ENCODE data around the gene CD274. TPM values are rescaled to one million over a fixed set of nuclear protein-coding genes. Genes with fewer than 3 reads are reported as not detected.
"Not testable (repeated sequence)": the region's sequence is repeated elsewhere in the genome, so short reads cannot be mapped to it uniquely, and the experiment has no call there.

Gene CD274
- polyA plus RNA-seq, 2 donors = 0.62 to 0.98 TPM

DNA sequence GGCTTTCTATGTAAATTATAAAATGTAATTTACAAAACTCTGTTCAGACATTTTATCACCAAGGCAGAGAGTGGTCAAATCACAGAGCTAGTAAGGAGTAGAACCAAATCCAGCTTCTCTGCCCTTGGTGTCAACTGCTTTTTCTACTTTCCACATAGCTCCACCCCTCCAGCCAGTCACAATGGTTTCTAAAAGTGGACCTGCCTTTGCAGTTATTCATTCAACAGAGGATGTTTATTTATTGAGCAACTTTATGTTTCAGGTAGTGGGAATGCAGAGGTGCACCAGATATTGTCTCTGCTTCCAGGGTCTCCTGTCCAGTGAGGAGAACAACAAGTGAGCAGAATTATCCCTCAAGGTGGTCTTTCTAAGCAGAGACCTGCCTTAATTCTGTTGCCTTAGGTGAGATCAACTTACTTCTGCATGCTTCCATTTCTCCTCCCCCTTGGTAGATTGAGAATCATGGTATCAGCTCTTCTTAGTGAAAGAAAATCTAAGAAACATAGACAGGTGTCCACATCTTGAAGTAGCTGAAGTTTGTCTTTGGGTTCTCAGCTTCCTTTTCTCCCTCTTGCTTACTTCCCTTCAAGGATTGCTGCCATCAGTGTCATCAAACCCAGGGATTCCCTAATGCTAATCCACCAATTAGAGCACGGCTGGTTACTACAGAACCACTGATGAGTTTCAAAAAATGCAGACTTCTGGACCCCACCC is 42.8 kb downstream of the CD274 start:
- 59 to 94% methylated on average over 1 of the region's 1 CpG for WGBS, 2 donors
- H3K36me3 ChIP-seq (ENCODE audit: control insufficient read depth in 2 of 2, insufficient read depth in 2 of 2, low read length in 1 of 2) = no peaks in the 10 kb centered on the region
- peaks cover 0 to 5% of the 10 kb centered on the region in 2 donors for H3K4me1 ChIP-seq (ENCODE audit: control insufficient read depth in 2 of 2, insufficient read depth in 2 of 2, low read length in 1 of 2)
- H3K27ac ChIP-seq (ENCODE audit: low read depth in 2 of 2, low read length in 1 of 2) = no peak overlapping the region
- no peaks in the 10 kb centered on the region for H3K27me3 ChIP-seq (ENCODE audit: control insufficient read depth in 1 of 2, insufficient read depth in 2 of 2, low read length in 2 of 2)
- H3K4me3 ChIP-seq (ENCODE audit: low read depth in 1 of 2, low read length in 2 of 2) = no peak overlapping the region
- no peaks in the 10 kb centered on the region for H3K9me3 ChIP-seq (ENCODE audit: control insufficient read depth in 2 of 2, insufficient read depth in 1 of 2, low read depth in 1 of 2, low read length in 1 of 2)

DNA sequence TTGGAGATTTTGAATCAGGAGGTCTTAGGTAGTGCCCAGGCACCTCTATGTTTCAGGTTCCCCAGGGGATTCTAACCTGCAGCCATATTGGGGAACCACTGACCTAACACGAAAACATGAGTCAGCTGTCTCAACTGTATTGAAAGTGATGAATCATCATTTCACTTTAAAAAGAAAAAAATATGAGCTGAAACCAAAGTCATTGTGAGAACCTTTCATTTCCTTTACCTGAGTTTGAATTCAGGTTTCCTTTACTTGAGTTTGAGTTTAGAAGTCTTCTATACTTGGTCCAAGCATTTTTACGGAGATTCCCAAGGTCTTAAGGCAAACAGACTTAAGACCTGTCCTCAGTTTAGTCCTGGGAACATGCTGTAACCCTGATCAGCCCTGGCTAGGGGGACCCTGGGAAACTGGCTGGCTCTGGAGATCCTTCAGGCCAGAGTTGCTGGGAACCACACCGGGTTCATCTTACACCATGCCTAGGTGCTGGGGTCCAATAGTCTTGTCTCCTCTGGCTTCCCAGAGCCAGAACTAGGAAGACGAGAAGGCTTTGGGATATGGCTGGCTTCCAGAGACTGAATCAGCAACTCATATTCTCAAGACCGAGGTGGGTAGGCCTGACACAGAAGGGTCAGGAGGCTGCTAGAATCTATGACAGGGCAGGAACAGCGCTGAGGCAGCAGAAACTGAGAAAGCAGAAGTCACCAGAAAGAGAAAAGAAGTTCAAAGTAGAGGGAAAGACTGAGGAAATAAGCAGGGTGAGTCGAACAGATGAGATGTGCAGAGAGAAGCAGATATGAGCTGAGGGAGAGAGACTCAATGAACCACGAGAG is 43.6 kb downstream of the CD274 start:
- peaks cover 0 to 5% of the 10 kb centered on the region in 2 donors for H3K4me1 ChIP-seq (ENCODE audit: control insufficient read depth in 2 of 2, insufficient read depth in 2 of 2, low read length in 1 of 2)
- H3K9me3 ChIP-seq (ENCODE audit: control insufficient read depth in 2 of 2, insufficient read depth in 1 of 2, low read depth in 1 of 2, low read length in 1 of 2) = no peaks in the 10 kb centered on the region
- H3K36me3 ChIP-seq (ENCODE audit: control insufficient read depth in 2 of 2, insufficient read depth in 2 of 2, low read length in 1 of 2) = no peaks in the 10 kb centered on the region
- no peak overlapping the region for H3K4me3 ChIP-seq (ENCODE audit: low read depth in 1 of 2, low read length in 2 of 2)
- no peaks in the 10 kb centered on the region for H3K27me3 ChIP-seq (ENCODE audit: control insufficient read depth in 1 of 2, insufficient read depth in 2 of 2, low read length in 2 of 2)
- peak overlapping the region; percentile 8 to 51 for H3K27ac ChIP-seq (ENCODE audit: low read depth in 2 of 2, low read length in 1 of 2)
- WGBS, 2 donors = 65 to 71% methylated on average over 8 of the region's 8 CpGs

DNA sequence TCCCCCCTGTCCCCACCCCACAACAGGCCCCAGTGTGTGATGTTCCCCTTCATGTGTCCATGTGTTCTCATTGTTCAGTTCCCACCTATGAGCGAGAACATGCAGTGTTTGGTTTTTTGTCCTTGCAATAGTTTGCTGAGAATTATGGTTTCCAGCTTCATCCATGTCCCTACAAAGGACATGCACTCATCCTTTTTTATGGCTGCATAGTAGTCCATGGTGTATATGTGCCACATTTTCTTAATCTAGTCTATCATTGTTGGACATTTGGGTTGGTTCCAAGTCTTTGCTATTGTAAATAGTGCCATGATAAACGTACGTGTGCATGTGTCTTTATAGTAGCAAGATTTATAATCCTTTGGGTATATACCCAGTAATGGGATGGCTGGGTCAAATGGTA is 44.4 kb downstream of the CD274 start:
- H3K27ac ChIP-seq (ENCODE audit: low read depth in 2 of 2, low read length in 1 of 2); H3K27me3 ChIP-seq (ENCODE audit: control insufficient read depth in 1 of 2, insufficient read depth in 2 of 2, low read length in 2 of 2); H3K4me1 ChIP-seq (ENCODE audit: control insufficient read depth in 2 of 2, insufficient read depth in 2 of 2, low read length in 1 of 2); H3K4me3 ChIP-seq (ENCODE audit: low read depth in 1 of 2, low read length in 2 of 2); H3K9me3 ChIP-seq (ENCODE audit: control insufficient read depth in 2 of 2, insufficient read depth in 1 of 2, low read depth in 1 of 2, low read length in 1 of 2); H3K36me3 ChIP-seq (ENCODE audit: control insufficient read depth in 2 of 2, insufficient read depth in 2 of 2, low read length in 1 of 2): not testable (repeated sequence)
- WGBS, 2 donors = 81 to 82% methylated on average over 3 of the region's 3 CpGs

DNA sequence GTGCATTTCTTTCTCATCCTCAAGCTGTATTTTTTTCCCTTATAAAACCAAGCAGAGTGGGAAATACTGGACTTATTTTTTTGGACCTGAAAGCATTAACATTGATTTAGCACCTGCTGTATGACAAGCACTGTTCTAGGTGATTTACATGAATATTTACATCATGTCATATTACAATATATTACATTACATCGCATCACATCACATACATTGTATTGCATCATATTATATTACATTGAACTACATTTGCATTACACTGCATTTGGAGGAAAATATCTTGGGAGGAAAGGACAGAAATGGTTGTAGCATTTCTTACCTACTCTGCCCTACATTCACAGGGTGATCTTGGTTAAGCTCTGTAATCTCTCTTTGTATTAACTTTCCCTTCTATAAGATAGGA is 48.8 kb downstream of the CD274 start:
- no peak overlapping the region for H3K27ac ChIP-seq (ENCODE audit: low read depth in 2 of 2, low read length in 1 of 2)
- H3K4me1 ChIP-seq (ENCODE audit: control insufficient read depth in 2 of 2, insufficient read depth in 2 of 2, low read length in 1 of 2) = peaks cover 2 to 5% of the 10 kb centered on the region in 2 donors
- no peaks in the 10 kb centered on the region for H3K27me3 ChIP-seq (ENCODE audit: control insufficient read depth in 1 of 2, insufficient read depth in 2 of 2, low read length in 2 of 2)
- H3K36me3 ChIP-seq (ENCODE audit: control insufficient read depth in 2 of 2, insufficient read depth in 2 of 2, low read length in 1 of 2) = no peaks in the 10 kb centered on the region
- no peaks in the 10 kb centered on the region for H3K9me3 ChIP-seq (ENCODE audit: control insufficient read depth in 2 of 2, insufficient read depth in 1 of 2, low read depth in 1 of 2, low read length in 1 of 2)
- H3K4me3 ChIP-seq (ENCODE audit: low read depth in 1 of 2, low read length in 2 of 2) = no peak overlapping the region
- 97 to 100% methylated on average over 1 of the region's 1 CpG for whole genome bisulfite sequencing, 2 donors

DNA sequence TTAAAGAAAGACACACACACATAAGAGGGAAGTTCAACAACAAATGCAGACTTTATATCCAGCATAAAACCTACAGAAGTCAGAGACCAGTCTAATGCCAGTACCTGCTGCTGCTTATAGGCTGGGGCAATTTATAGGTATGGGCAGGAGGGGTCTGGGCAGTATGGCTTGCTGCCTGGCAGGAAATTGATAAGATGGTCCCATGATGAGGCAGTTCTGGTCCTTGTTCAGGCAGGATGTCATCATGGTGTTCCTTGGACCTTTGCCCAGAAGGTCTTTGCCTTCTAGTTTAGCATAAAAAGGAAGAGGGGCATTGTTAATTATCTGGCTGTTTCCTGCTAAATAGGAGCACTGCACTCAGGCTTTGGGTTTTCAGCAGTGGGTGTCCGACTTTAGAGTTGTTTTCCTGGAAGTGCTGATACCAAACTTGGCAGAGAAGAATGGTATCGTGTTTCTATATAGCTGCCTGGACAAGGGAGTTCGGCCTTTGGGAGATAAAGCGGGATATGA is 49.6 kb downstream of the CD274 start:
- H3K27me3 ChIP-seq (ENCODE audit: control insufficient read depth in 1 of 2, insufficient read depth in 2 of 2, low read length in 2 of 2) = no peaks in the 10 kb centered on the region
- no peak overlapping the region for H3K4me3 ChIP-seq (ENCODE audit: low read depth in 1 of 2, low read length in 2 of 2)
- 76 to 79% methylated on average over 4 of the region's 4 CpGs for WGBS, 2 donors
- peaks cover 2 to 4% of the 10 kb centered on the region in 2 donors for H3K4me1 ChIP-seq (ENCODE audit: control insufficient read depth in 2 of 2, insufficient read depth in 2 of 2, low read length in 1 of 2)
- H3K27ac ChIP-seq (ENCODE audit: low read depth in 2 of 2, low read length in 1 of 2) = no peak overlapping the region
- H3K9me3 ChIP-seq (ENCODE audit: control insufficient read depth in 2 of 2, insufficient read depth in 1 of 2, low read depth in 1 of 2, low read length in 1 of 2) = no peaks in the 10 kb centered on the region
- H3K36me3 ChIP-seq (ENCODE audit: control insufficient read depth in 2 of 2, insufficient read depth in 2 of 2, low read length in 1 of 2) = no peaks in the 10 kb centered on the region

DNA sequence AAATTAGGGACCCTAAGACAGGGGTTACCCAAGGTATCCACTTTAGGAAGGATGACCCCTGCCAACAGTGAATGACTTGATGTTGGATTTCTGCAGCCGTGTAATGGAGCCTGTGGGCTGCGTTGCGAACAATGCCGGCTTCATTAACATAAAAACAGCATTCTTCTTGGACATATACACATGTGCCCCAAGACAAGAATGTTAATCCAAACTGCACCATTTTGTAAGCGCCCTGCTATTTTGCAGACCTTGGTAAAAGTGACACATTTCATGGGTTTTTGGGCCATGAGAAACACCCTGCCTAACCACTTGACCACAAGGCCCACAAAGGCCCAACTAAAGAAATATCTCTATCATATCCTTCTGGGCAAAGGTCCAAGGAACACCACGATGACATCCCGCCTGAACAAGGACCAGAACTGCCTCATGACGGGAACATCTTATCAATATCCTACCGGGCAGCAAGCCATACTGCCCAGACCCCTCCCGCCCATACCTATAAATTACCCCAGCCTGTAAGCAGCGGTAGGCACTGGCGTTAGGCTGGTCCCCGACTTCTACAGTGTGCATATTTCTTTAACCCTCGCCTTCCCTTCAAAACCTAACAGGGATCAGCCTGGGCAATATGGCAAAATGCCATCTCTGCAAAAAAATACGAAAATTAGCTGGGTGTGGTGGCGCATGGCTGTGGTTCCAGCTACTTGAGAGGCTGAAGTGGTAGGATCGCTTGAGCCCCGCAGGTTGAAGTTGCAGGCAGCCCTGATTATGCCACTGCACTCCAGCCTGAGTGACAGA is 50.3 kb downstream of the CD274 start:
- Histone ChIP-seq H3K9me3 (ENCODE audit: control insufficient read depth in 2 of 2, insufficient read depth in 1 of 2, low read depth in 1 of 2, low read length in 1 of 2) (no peaks in the 10 kb centered on the region), H3K36me3 (ENCODE audit: control insufficient read depth in 2 of 2, insufficient read depth in 2 of 2, low read length in 1 of 2) (no peaks in the 10 kb centered on the region), H3K4me1 (ENCODE audit: control insufficient read depth in 2 of 2, insufficient read depth in 2 of 2, low read length in 1 of 2) (peaks cover 2 to 4% of the 10 kb centered on the region in 2 donors), H3K27me3 (ENCODE audit: control insufficient read depth in 1 of 2, insufficient read depth in 2 of 2, low read length in 2 of 2) (no peaks in the 10 kb centered on the region), H3K27ac (ENCODE audit: low read depth in 2 of 2, low read length in 1 of 2) (no peak overlapping the region), H3K4me3 (ENCODE audit: low read depth in 1 of 2, low read length in 2 of 2) (no peak overlapping the region)
- WGBS, 2 donors = 72 to 74% methylated on average over 18 of the region's 18 CpGs

DNA sequence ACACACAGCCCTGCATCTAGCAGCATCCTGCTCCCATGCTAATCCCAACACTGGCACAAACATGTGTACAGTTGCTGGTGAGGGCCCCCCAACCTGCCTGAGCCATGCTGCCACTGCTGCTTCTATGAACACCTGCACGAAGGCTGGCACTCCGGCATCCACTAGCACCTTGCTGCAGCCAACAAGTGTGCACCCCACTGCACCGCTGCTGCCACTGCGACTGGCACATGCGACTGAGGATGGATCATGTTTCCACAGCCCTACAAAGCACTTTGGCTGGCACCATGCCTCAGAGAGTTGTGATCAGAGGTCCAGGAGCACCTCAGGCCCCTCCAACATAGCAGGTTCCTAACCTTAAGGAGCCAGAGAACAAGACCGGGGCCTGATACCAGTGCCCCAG is 52.2 kb downstream of the CD274 start:
- no peak overlapping the region for H3K4me3 ChIP-seq (ENCODE audit: low read depth in 1 of 2, low read length in 2 of 2)
- H3K27me3 ChIP-seq (ENCODE audit: control insufficient read depth in 1 of 2, insufficient read depth in 2 of 2, low read length in 2 of 2) = no peaks in the 10 kb centered on the region
- H3K9me3 ChIP-seq (ENCODE audit: control insufficient read depth in 2 of 2, insufficient read depth in 1 of 2, low read depth in 1 of 2, low read length in 1 of 2) = no peaks in the 10 kb centered on the region
- H3K4me1 ChIP-seq (ENCODE audit: control insufficient read depth in 2 of 2, insufficient read depth in 2 of 2, low read length in 1 of 2) = peaks cover 2 to 4% of the 10 kb centered on the region in 2 donors
- WGBS, 2 donors = 89 to 96% methylated on average over 6 of the region's 6 CpGs
- H3K36me3 ChIP-seq (ENCODE audit: control insufficient read depth in 2 of 2, insufficient read depth in 2 of 2, low read length in 1 of 2) = no peaks in the 10 kb centered on the region
- H3K27ac ChIP-seq (ENCODE audit: low read depth in 2 of 2, low read length in 1 of 2) = no peak overlapping the region

DNA sequence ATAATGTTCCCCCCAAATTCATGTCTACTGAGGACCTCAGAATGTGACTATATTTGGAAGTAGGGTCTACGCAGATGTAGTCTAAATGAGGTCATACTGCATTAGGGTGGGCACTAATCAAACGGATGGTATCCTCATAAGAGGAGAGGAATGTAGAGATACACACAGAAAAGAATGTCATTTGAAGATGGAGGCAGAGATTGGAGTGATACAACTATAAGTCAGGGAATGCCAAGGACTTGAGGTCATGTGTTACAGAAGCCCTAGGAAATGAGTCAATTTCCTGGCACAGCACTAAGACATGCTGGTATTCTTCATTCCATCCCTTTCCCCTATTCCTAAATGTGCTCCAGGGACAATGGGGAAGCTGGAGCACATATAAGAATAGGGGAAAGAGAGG is 59.2 kb downstream of the CD274 start:
- Histone ChIP-seq H3K36me3 (ENCODE audit: control insufficient read depth in 2 of 2, insufficient read depth in 2 of 2, low read length in 1 of 2) (no peaks in the 10 kb centered on the region), H3K4me1 (ENCODE audit: control insufficient read depth in 2 of 2, insufficient read depth in 2 of 2, low read length in 1 of 2) (no peaks in the 10 kb centered on the region), H3K27me3 (ENCODE audit: control insufficient read depth in 1 of 2, insufficient read depth in 2 of 2, low read length in 2 of 2) (no peaks in the 10 kb centered on the region), H3K27ac (ENCODE audit: low read depth in 2 of 2, low read length in 1 of 2) (no peak overlapping the region), H3K9me3 (ENCODE audit: control insufficient read depth in 2 of 2, insufficient read depth in 1 of 2, low read depth in 1 of 2, low read length in 1 of 2) (no peaks in the 10 kb centered on the region), H3K4me3 (ENCODE audit: low read depth in 1 of 2, low read length in 2 of 2) (no peak overlapping the region)
- 64 to 77% methylated on average over 2 of the region's 2 CpGs for WGBS, 2 donors

DNA sequence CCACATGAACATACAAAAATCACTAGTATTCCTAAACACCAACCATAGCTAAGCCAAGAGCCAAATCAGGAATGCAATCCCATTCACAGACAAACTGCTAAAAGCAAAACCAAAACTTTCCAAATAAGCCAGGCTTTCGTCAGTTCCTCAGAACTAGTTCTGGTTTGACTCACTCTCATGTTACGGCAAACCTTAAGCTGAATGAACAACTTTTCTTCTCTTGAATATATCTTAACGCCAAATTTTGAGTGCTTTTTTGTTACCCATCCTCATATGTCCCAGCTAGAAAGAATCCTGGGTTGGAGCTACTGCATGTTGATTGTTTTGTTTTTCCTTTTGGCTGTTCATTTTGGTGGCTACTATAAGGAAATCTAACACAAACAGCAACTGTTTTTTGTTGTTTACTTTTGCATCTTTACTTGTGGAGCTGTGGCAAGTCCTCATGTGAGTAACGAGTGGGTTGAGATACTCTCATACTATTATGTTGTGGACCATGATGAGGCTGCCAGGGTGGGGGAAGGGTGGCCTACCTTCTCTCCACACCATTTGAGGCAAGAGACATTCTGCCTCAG is 60.1 kb downstream of the CD274 start, which contains the start of gene PDCD1LG2:
PDCD1LG2 (plus strand) TSS at position 172 of the 572 bp plus-strand sequence. CDS start 12,016 bp downstream, outside the sequence.
- Histone ChIP-seq H3K4me1 (ENCODE audit: control insufficient read depth in 2 of 2, insufficient read depth in 2 of 2, low read length in 1 of 2) (no peaks in the 10 kb centered on the region), H3K36me3 (ENCODE audit: control insufficient read depth in 2 of 2, insufficient read depth in 2 of 2, low read length in 1 of 2) (no peaks in the 10 kb centered on the region), H3K27me3 (ENCODE audit: control insufficient read depth in 1 of 2, insufficient read depth in 2 of 2, low read length in 2 of 2) (no peaks in the 10 kb centered on the region), H3K4me3 (ENCODE audit: low read depth in 1 of 2, low read length in 2 of 2) (peak within 1 kb of the TSS in 1 of 2 donors; percentile 28), H3K27ac (ENCODE audit: low read depth in 2 of 2, low read length in 1 of 2) (peak within 1 kb of the TSS; percentile 16 to 60), H3K9me3 (ENCODE audit: control insufficient read depth in 2 of 2, insufficient read depth in 1 of 2, low read depth in 1 of 2, low read length in 1 of 2) (no peaks in the 10 kb centered on the region)
- WGBS, 2 donors = 19 to 35% methylated on average over 4 of the region's 4 CpGs
